Right lobe of liver (tissue), 6 donors: ENCODE measurements around the gene KIF26A. TPM values are rescaled to one million over a fixed set of nuclear protein-coding genes. Genes with fewer than 3 reads are reported as not detected.

Source experiments
- ATAC-seq, 4 donors: fragments of 200-7000 bp; cut with Tn5 transposase; one replicate each; pipeline ENCODE4 v1.9.1; 2020; ENCODE audit warnings: mild to moderate bottlenecking in 4 of 4, moderate library complexity in 4 of 4
- DNase-seq, 3 donors: peaks; one replicate each; pipeline ENCODE4 v3.0.0-alpha.2; 2020
- H3K27ac ChIP-seq, 3 donors: fragments of 200-600 bp; one replicate each; pipeline ENCODE4 v1.8.0; 2022
- H3K27me3 ChIP-seq, 2 donors: fragments of 200-600 bp; one replicate each; pipeline ENCODE4 v1.8.0; 2022
- H3K36me3 ChIP-seq, 4 donors: fragments of 200-600 bp; sonication (generic) in 1 of 4; one replicate each; pipeline versions ENCODE4 v1.5.1 to v1.8.0; 2017 to 2022; ENCODE audit warnings: control low read depth in 1 of 4
- H3K4me1 ChIP-seq, 4 donors: fragments of 200-600 bp; sonication (generic) in 1 of 4; one replicate each; pipeline versions ENCODE4 v1.5.1 to v1.8.0; 2017 to 2022; ENCODE audit warnings: control low read depth in 1 of 4
- H3K4me3 ChIP-seq, 3 donors: fragments of 200-600 bp; one replicate each; pipeline ENCODE4 v1.8.0; 2022
- H3K9me3 ChIP-seq, 4 donors: fragments of 200-600 bp; sonication (generic) in 1 of 4; one replicate each; pipeline versions ENCODE4 v1.5.1 to v1.8.0; 2017 to 2022; ENCODE audit warnings: control low read depth in 1 of 4
- POLR2A ChIP-seq: fragments of 450-650 bp; IDR thresholded peaks from one replicate; pipeline ENCODE4 v1.6.1; 2017; ENCODE audit warnings: antibody characterized with exemption, mild to moderate bottlenecking
- WGBS: methylation state at CpG from one replicate; pipeline ENCODE4 v1.1.6; 2018; ENCODE audit warnings: low coverage, low lambda C conversion rate; ENCODE audit not compliant: insufficient coverage; ENCODE audit errors: missing lambda C conversion rate; 5-methylcytosine and 5-hydroxymethylcytosine counted together
- intact Hi-C, 2 donors: fragments of 100-400 bp; cut with DNase I; formaldehyde crosslinking; loops; one replicate each; pipeline versions ENCODE4 v1.11.2 to v1.14.1; 2022
- total RNA-seq, 6 experiments: library from RNA; depleted of rRNA in 2 of 6; stranded (reverse); fragments of >200 nt in 2 of 6; fragmentation: NEBNext Ultra II Directional in 3 of 6; extraction: Animal tissue kit (Norgen Biotek cat#: 25700) in 3 of 6; gene quantifications; one replicate each; pipeline versions ENCODE4 v1.1.0 to v1.2.4, GENCODE V29; 2016 to 2023
- TF ChIP-seq, protein P1 (sequence below), 4 donors: fragments of 200-600 bp in 3 of 4; fragments of 450-650 bp in 1 of 4; IDR thresholded peaks; one replicate each; pipeline versions ENCODE4 v1.5.1 to v1.8.0; 2016 to 2022; ENCODE audit warnings: antibody characterized with exemption in 4 of 4, mild to moderate bottlenecking in 2 of 4
- donor health status: DM: no; HTN: yes; CAD: no.
- donor health status: DM: no; HTN: no; CAD: no.
- donor health status: DM: no; HTN: no; CAD: no.
- donor health status: DM: no; HTN: yes; CAD: no.
- donor health status: DM: no; HTN: yes; CAD: no.

KIF26A gene
- total RNA-seq, 6 experiments from 2014 or later = 0.79 to 1.5 (median 1.1) TPM

DNA sequence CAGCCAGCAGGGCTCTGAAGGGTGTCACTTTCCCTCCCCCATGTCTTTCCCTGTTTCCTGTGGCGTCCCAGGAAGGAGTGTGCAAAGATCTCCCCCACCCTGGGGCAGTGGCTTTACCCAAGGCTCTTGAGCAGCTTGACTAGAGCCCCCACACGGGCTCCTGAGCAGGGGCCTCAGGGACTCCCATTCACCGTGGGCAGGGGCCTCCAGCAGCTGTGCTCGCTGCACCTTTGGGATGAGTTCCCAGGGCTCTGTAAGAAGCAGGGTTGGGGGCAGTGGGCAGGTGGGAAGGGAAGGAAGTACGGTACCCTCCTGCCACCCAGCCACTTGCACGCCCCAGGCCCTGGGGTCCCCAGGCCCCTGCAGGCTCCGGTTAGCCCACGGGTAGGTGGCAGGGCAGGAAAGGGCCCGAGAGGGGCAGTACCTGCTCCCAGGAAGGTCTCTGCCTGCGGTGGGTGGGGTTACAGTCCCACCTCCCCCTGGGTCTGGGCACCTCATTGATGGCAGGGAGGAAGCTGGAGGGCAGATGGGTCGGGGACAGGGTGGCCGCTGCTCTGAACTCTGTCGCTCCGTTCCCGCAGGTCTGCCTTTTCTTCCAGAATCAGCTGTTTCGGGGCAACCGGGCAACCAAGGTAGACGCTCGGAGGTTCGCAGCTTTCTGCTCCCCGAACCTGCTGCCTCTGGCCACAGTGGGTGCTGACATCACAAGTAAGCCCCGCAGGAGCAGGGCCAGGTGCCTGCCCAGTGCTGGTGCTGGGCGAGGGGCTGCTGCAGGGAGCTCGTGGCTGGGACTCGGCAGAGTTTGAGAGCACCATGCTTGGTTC lies 39.9 kb upstream of the KIF26A start:
- TF ChIP-seq, protein P1, sequence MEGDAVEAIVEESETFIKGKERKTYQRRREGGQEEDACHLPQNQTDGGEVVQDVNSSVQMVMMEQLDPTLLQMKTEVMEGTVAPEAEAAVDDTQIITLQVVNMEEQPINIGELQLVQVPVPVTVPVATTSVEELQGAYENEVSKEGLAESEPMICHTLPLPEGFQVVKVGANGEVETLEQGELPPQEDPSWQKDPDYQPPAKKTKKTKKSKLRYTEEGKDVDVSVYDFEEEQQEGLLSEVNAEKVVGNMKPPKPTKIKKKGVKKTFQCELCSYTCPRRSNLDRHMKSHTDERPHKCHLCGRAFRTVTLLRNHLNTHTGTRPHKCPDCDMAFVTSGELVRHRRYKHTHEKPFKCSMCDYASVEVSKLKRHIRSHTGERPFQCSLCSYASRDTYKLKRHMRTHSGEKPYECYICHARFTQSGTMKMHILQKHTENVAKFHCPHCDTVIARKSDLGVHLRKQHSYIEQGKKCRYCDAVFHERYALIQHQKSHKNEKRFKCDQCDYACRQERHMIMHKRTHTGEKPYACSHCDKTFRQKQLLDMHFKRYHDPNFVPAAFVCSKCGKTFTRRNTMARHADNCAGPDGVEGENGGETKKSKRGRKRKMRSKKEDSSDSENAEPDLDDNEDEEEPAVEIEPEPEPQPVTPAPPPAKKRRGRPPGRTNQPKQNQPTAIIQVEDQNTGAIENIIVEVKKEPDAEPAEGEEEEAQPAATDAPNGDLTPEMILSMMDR (IDR thresholded peaks at IDR 0.05) = no peak
- TF ChIP-seq POLR2A = no peak
- WGBS = 63% methylated on average over 1 of the region's 25 CpGs
- H3K4me3 ChIP-seq = no peak overlapping the region
- ATAC-seq (no peak), DNase-seq (peak in 1 of 3 donors; percentile 42)
- intact Hi-C loops = no loop called here
- no peaks in the 10 kb centered on the region for H3K4me1 ChIP-seq
- H3K27ac ChIP-seq = no peak overlapping the region
- H3K36me3 ChIP-seq = peaks cover 0 to 8% (median 0%) of the 10 kb centered on the region in 4 donors
- H3K27me3 ChIP-seq = no peaks in the 10 kb centered on the region
- H3K9me3 ChIP-seq = no peaks in the 10 kb centered on the region

DNA sequence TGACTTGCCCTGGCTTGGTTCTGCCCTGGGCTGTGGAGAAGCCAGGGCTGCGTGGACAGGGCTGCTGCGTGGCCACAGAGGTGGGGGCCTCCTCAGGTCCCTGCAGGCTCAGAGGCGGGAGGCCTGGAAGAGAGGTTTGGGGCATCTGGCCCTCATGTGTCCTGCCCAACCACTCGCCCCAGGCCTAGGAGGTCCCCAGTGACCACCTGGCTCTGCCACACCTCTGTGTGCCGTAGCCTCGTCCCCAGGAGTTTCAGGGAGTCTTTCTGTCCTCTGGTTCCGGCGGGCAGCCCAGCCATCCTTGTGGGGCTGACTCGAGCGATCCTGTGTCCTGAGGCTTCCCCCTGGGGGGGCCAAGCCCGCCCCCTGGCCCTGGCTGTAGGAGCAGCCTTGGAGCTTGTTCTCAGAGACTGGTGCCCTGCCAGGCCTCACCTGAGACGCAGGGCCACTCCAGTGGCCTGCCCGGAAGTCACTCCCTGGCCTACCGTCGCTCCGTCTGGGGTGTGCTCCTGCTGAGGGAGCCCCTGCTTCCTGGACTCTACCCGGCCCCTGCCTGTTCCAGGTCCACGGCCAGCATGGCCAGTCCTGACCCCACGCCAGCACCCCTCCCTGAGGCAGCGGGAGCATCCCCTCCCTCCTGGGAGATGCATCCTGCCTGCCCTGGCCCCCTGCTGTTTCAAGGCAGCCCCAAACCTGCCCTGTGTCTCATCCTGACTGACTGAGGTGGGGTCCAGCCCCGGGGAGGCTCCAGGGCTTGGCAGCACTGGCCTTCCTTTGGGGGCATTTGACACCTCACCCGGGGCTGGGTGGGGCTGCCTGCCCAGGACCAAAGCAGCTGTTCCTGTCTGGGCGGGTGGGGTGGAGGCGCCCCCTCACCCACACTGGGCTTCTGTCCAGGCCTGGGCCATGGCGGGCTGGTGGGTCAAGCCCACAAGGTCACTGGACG lies 39.0 kb upstream of the KIF26A start:
- DNase-seq = peak; percentile 16 to 50 (median 42)
- WGBS = no CpG with 5 or more reads among the region's 26 CpGs

DNA sequence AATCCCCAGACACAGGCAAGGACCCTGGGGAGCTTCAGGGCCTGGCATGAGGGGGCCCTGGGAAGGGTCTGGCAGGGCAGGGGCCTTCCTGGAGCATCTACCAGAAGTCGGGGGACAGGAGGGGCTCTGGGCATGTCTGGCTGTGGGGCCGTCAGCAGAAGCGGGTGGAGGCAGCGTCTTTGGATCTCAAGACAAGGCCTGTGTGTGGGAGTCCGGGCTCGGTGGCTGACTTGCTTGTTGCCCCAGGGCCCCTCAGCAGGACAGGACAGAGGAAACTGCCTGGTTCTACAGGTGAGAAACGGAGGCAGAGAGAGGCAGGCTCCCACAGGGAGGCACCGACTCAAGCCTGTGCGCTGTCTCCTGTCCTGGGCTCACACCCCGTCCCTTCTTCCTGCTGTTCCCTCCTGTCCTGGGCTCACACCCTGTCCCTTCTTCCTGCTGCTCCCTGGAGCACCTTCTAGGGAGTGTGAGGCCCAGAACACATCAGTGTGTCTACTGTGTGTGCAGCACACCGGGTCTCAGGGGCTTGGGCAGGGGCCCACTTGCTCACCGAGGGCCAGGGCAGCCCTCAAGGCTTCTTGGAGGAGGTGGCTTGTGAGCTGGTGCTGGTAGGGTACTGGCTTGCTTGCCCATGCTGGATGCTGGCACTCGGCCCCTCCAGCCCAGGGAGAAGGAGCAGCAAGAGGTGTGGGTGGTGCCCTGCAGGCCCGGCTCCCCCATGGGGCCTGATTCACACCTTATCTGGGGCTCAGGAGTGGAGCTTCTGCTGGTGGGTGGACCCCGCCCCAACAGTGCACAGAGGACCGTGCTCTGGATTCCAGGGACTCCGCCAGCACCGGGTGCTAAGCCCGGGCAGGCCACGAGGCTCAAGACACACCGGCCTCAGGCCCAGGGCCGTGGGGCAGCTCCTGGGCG lies 38.0 kb upstream of the KIF26A start:
- TF ChIP-seq POLR2A = no peak
- TF ChIP-seq, protein P1 (IDR thresholded peaks at IDR 0.05) = no peak
- Histone ChIP-seq H3K27me3 (no peaks in the 10 kb centered on the region), H3K9me3 (no peaks in the 10 kb centered on the region), H3K4me1 (no peaks in the 10 kb centered on the region), H3K4me3 (no peak overlapping the region), H3K27ac (no peak overlapping the region), H3K36me3 (peaks cover 0 to 8% (median 0%) of the 10 kb centered on the region in 4 donors)
- intact Hi-C loops = no loop called here
- DNase-seq = peak; percentile 16 to 51 (median 45)
- ATAC-seq = no peak
- 80% methylated on average over 1 of the region's 23 CpGs for WGBS

More for the DNA sequence above, 39.0 kb upstream of the KIF26A start:
- Histone ChIP-seq H3K4me3 (no peak overlapping the region), H3K27ac (no peak overlapping the region), H3K9me3 (no peaks in the 10 kb centered on the region), H3K27me3 (no peaks in the 10 kb centered on the region), H3K36me3 (peaks cover 0 to 8% (median 0%) of the 10 kb centered on the region in 4 donors), H3K4me1 (no peaks in the 10 kb centered on the region)
- TF ChIP-seq, protein P1 (IDR thresholded peaks at IDR 0.05) = no peak
- TF ChIP-seq POLR2A = no peak
- ATAC-seq = no peak
- intact Hi-C loops = no loop called here

DNA sequence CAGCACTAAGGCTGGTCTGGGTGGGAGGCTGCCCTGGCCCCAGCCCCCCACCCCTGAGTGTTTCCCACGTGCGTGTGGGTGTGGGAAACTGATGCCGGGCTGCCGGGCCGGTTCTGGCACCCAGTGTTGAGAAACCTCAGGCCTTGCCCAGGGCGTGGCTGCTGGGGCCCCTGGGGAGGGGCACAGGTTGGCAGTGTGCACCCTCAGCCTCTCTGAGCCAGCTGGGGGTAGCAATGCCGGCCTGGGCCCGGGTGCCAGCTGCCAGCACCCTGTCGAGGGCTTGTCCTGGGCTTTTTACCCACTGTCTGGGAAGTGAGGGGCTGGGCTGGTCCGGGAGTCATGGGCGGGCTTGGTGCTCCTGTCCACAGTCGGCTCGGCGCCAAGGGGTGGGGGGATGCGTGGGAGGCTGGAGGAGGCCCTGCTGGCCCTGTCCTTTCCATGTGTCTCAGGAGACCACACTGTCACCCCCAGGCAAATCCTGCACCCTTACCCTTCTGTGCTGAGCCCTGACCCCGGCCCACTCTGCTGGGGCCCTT lies 37.2 kb upstream of the KIF26A start:
- peaks cover 0 to 8% (median 0%) of the 10 kb centered on the region in 4 donors for H3K36me3 ChIP-seq
- no peak for TF ChIP-seq POLR2A
- TF ChIP-seq, protein P1 (IDR thresholded peaks at IDR 0.05) = no peak
- WGBS = no CpG with 5 or more reads among the region's 16 CpGs
- no peaks in the 10 kb centered on the region for H3K27me3 ChIP-seq
- intact Hi-C loops = no loop called here
- no peak overlapping the region for H3K27ac ChIP-seq
- no peak overlapping the region for H3K4me3 ChIP-seq
- H3K9me3 ChIP-seq = no peaks in the 10 kb centered on the region
- H3K4me1 ChIP-seq = no peaks in the 10 kb centered on the region
- DNase-seq = peak; percentile 20 to 50 (median 47)
- no peak for ATAC-seq
